Small intestine (tissue), 7 donors: Measurements from ENCODE around the gene SETMAR. TPM values are rescaled to one million over a fixed set of nuclear protein-coding genes. Genes with fewer than 3 reads are reported as not detected.

Experiments used
- DNase-seq, 2 donors: peaks; one replicate each; pipeline versions ENCODE4 v3.0.0 to v3.0.0-alpha.2; 2013
- FAIRE-seq: peaks from 2 replicates; lab custom pipeline; 2012; peaks lifted over from hg19 to GRCh38; lab: Jason Lieb, UNC
- H3K27ac ChIP-seq, 3 donors: one replicate each; pipeline ENCODE4 v1.5.1; 2013; ENCODE audit warnings: low read length in 2 of 3, mild to moderate bottlenecking in 2 of 3, control low read depth in 1 of 3, inconsistent platforms in 1 of 3, low read depth in 1 of 3, moderate library complexity in 1 of 3
- H3K27me3 ChIP-seq, 3 donors: one replicate each; pipeline ENCODE4 v1.6.1; 2013; ENCODE audit warnings: low read length in 3 of 3, inconsistent platforms in 1 of 3; ENCODE audit not compliant: control insufficient read depth in 3 of 3, insufficient read depth in 3 of 3
- H3K36me3 ChIP-seq, 3 donors: one replicate each; pipeline ENCODE4 v1.6.1; 2013; ENCODE audit warnings: low read length in 3 of 3, inconsistent platforms in 1 of 3, low read depth in 1 of 3, mild to moderate bottlenecking in 1 of 3, moderate library complexity in 1 of 3; ENCODE audit not compliant: control insufficient read depth in 3 of 3, insufficient read depth in 2 of 3
- H3K4me1 ChIP-seq, 3 donors: one replicate each; pipeline ENCODE4 v1.6.1; 2013; ENCODE audit warnings: low read length in 2 of 3, inconsistent platforms in 1 of 3, low read depth in 1 of 3, mild to moderate bottlenecking in 1 of 3, moderate library complexity in 1 of 3; ENCODE audit not compliant: control insufficient read depth in 3 of 3, insufficient read depth in 2 of 3
- H3K4me3 ChIP-seq, 3 donors: one replicate each; pipeline ENCODE4 v1.5.1; 2013; ENCODE audit warnings: low read length in 3 of 3, control low read depth in 1 of 3, inconsistent platforms in 1 of 3, low read depth in 1 of 3, mild to moderate bottlenecking in 1 of 3, moderate library complexity in 1 of 3
- H3K9me3 ChIP-seq, 2 donors: one replicate each; pipeline ENCODE4 v1.6.1; 2013; ENCODE audit warnings: low read depth in 1 of 2, low read length in 1 of 2; ENCODE audit not compliant: control insufficient read depth in 2 of 2, insufficient read depth in 1 of 2
- WGBS, 3 donors: extraction: QIAGEN DNeasy Blood & Tissue Kit; methylation state at CpG; one replicate each; pipeline ENCODE4 v1.1.7; 2013; 5-methylcytosine and 5-hydroxymethylcytosine counted together
- polyA plus RNA-seq, 4 donors: library from polyadenylated mRNA; stranded (reverse) in 3 of 4; unstranded in 1 of 4; fragments of 200-250 nt in 3 of 4; fragments of 120-200 nt in 1 of 4; gene quantifications; one replicate each; pipeline versions ENCODE4 v1.2.1 to v1.2.3, GENCODE V29; 2013
- donor health status: healthy with polysubstance abuse.
- donor health status: control.
- donor health status: control.
- donor health status: Bipolar disorder and iron deficiency.
- donor health status: healthy.

Gene SETMAR
- polyA plus RNA-seq, 4 donors = 5.9 to 16.7 (median 12.7) TPM

GRCh38 chr3:4350789-4351163 is 47.6 kb downstream of the SETMAR start:
- Histone ChIP-seq H3K27ac (no peak overlapping the region), H3K4me3 (peak overlapping the region in 1 of 3 donors; percentile 23), H3K4me1 (peaks cover 0 to 4% (median 0%) of the 10 kb centered on the region in 3 donors), H3K27me3 (peaks cover 0 to 3% (median 0%) of the 10 kb centered on the region in 3 donors), H3K9me3 (no peaks in the 10 kb centered on the region), H3K36me3 (no peaks in the 10 kb centered on the region)
- WGBS, 3 donors = 0 to 2% (median 0%) methylated on average over 2 of the region's 2 CpGs
- FAIRE-seq = peak; percentile 5
- peak; percentile 75 to 89 for DNase-seq

- no peaks in the 10 kb centered on the region for H3K36me3 ChIP-seq
- peak; percentile 21 to 44 for DNase-seq
- H3K4me1 ChIP-seq = peaks cover 0 to 9% (median 0%) of the 10 kb centered on the region in 3 donors
- 25 to 44% (median 32%) methylated on average over 11 of the region's 11 CpGs for WGBS, 3 donors
- H3K4me3 ChIP-seq = peak overlapping the region in 1 of 3 donors; percentile 23
- peaks cover 0 to 3% (median 0%) of the 10 kb centered on the region in 3 donors for H3K27me3 ChIP-seq
- no peaks in the 10 kb centered on the region for H3K9me3 ChIP-seq
- no peak for FAIRE-seq
- H3K27ac ChIP-seq = peak overlapping the region in 2 of 3 donors; percentile 32 to 80
Observed at GRCh38 chr3:4351164-4351855, 48.1 kb downstream of the SETMAR start.

GRCh38 chr3:4351872-4352271 is 48.7 kb downstream of the SETMAR start:
- Histone ChIP-seq H3K9me3 (no peaks in the 10 kb centered on the region), H3K27me3 (peaks cover 0 to 3% (median 0%) of the 10 kb centered on the region in 3 donors), H3K27ac (no peak overlapping the region), H3K4me1 (peaks cover 0 to 11% (median 3%) of the 10 kb centered on the region in 3 donors), H3K36me3 (no peaks in the 10 kb centered on the region), H3K4me3 (no peak overlapping the region)
- DNase-seq (no peak), FAIRE-seq (no peak)
- 89 to 94% (median 92%) methylated on average over 4 of the region's 4 CpGs for WGBS, 3 donors

GRCh38 chr3:4355401-4356219 is 52.4 kb downstream of the SETMAR start:
- FAIRE-seq (no peak), DNase-seq (peak; percentile 61 to 81)
- Histone ChIP-seq H3K27me3 (peaks cover 0 to 3% (median 0%) of the 10 kb centered on the region in 3 donors), H3K9me3 (no peaks in the 10 kb centered on the region), H3K4me1 (peaks cover 0 to 11% (median 3%) of the 10 kb centered on the region in 3 donors), H3K4me3 (no peak overlapping the region), H3K27ac (peak overlapping the region; percentile 0 to 73 (median 2)), H3K36me3 (peaks cover 0 to 2% (median 0%) of the 10 kb centered on the region in 3 donors)
- WGBS, 3 donors = 12 to 36% (median 26%) methylated on average over 6 of the region's 6 CpGs

GRCh38 chr3:4356220-4356540 is 53.0 kb downstream of the SETMAR start:
- no peak for FAIRE-seq
- DNase-seq = no peak
- peaks cover 0 to 3% (median 0%) of the 10 kb centered on the region in 3 donors for H3K27me3 ChIP-seq
- WGBS, 3 donors = 64 to 79% (median 72%) methylated on average over 6 of the region's 6 CpGs
- H3K9me3 ChIP-seq = no peaks in the 10 kb centered on the region
- H3K4me3 ChIP-seq = no peak overlapping the region
- no peak overlapping the region for H3K27ac ChIP-seq
- H3K36me3 ChIP-seq = peaks cover 0 to 3% (median 2%) of the 10 kb centered on the region in 3 donors
- H3K4me1 ChIP-seq = peaks cover 0 to 11% (median 3%) of the 10 kb centered on the region in 3 donors

- Histone ChIP-seq H3K4me3 (no peak overlapping the region), H3K36me3 (peaks cover 0 to 8% (median 4%) of the 10 kb centered on the region in 3 donors), H3K27ac (no peak overlapping the region), H3K27me3 (peaks cover 0 to 3% (median 0%) of the 10 kb centered on the region in 3 donors), H3K9me3 (no peaks in the 10 kb centered on the region), H3K4me1 (peaks cover 0 to 11% (median 3%) of the 10 kb centered on the region in 3 donors)
- no peak for DNase-seq
- WGBS, 3 donors = 72 to 82% (median 81%) methylated on average over 10 of the region's 10 CpGs
- no peak for FAIRE-seq
Observed at GRCh38 chr3:4356546-4357410, 53.6 kb downstream of the SETMAR start.

GRCh38 chr3:4358273-4358672 is 55.1 kb downstream of the SETMAR start:
- no peak for FAIRE-seq
- WGBS, 3 donors = 70 to 88% (median 87%) methylated on average over 4 of the region's 4 CpGs

More at GRCh38 chr3:4358273-4358672, 55.1 kb downstream of the SETMAR start:
- peaks cover 0 to 11% (median 3%) of the 10 kb centered on the region in 3 donors for H3K4me1 ChIP-seq
- DNase-seq = no peak
- no peaks in the 10 kb centered on the region for H3K27me3 ChIP-seq
- H3K27ac ChIP-seq = no peak overlapping the region
- no peak overlapping the region for H3K4me3 ChIP-seq
- peaks cover 0 to 11% (median 6%) of the 10 kb centered on the region in 3 donors for H3K36me3 ChIP-seq
- H3K9me3 ChIP-seq = no peaks in the 10 kb centered on the region
